ENCODE data around the gene KRT85. TPM values are rescaled to one million over a fixed set of nuclear protein-coding genes. Genes with fewer than 3 reads are reported as not detected.

Gene KRT85
- polyA plus RNA-seq, 10 donors, result 1.7 TPM; not detected in 9

GRCh38 chr12:52369211-52369610 is 1.9 kb upstream of the KRT85 start:
- DNase-seq, result no peak

GRCh38 chr12:52368508-52368907 is 1.2 kb upstream of the KRT85 start:
- no peak for DNase-seq

GRCh38 chr12:52367876-52368275 is 595 bp upstream of the KRT85 start:
- DNase-seq, result no peak

GRCh38 chr12:52364901-52365489 is 2.3 kb downstream of the KRT85 start:
- no peak for DNase-seq

GRCh38 chr12:52364061-52364460 is 3.2 kb downstream of the KRT85 start:
- DNase-seq, result no peak

- DNase-seq, result no peak
Measured at GRCh38 chr12:52363111-52363679, 4.1 kb downstream of the KRT85 start.

GRCh38 chr12:52362118-52362726 is 5.1 kb downstream of the KRT85 start:
- DNase-seq, result no peak

- no peak for DNase-seq
Measured at GRCh38 chr12:52361553-52361952, 5.7 kb downstream of the KRT85 start.

GRCh38 chr12:52360663-52361271 is 6.5 kb downstream of the KRT85 start:
- DNase-seq, result peak in 2 of 3 donors; percentile 33 to 45

- no peak for DNase-seq
Measured at GRCh38 chr12:52360106-52360662, 7.1 kb downstream of the KRT85 start.

GRCh38 chr12:52359621-52360061 is 7.6 kb downstream of the KRT85 start:
- peak in 1 of 3 donors; percentile 26 for DNase-seq

- no peak for DNase-seq
Measured at GRCh38 chr12:52358575-52359350, 8.5 kb downstream of the KRT85 start.

- DNase-seq, result no peak
Measured at GRCh38 chr12:52356762-52357580, 10.3 kb downstream of the KRT85 start.

GRCh38 chr12:52356031-52356761 is 11.1 kb downstream of the KRT85 start:
- no peak for DNase-seq

GRCh38 chr12:52355176-52355575 is 12.1 kb downstream of the KRT85 start:
- no peak for DNase-seq

- DNase-seq, result peak in 1 of 3 donors; percentile 49
Measured at GRCh38 chr12:52354200-52354599, 13.1 kb downstream of the KRT85 start.

- DNase-seq, result no peak
Measured at GRCh38 chr12:52353766-52354165, 13.5 kb downstream of the KRT85 start.

- no peak for DNase-seq
Measured at GRCh38 chr12:52352951-52353350, 14.3 kb downstream of the KRT85 start.

GRCh38 chr12:52351196-52352059 is 15.9 kb downstream of the KRT85 start:
- DNase-seq, result peak in 1 of 3 donors; percentile 37

Data from muscle of back (tissue), 11 donors.